ENCODE data around the gene TCEA3. TPM values are rescaled to one million over a fixed set of nuclear protein-coding genes. Genes with fewer than 3 reads are reported as not detected.
A peak's percentile ranks its signal among the peaks of the same experiment; 100 is the strongest.

TCEA3 gene
- total RNA-seq, 1 donor from 2014 or later = 16.9 TPM

GRCh38 chr1:23401313-23401712 lies 23.2 kb downstream of the TCEA3 start:
- Mint-ChIP-seq H3K4me3 (ENCODE audit: unreplicated experiment) (no peak overlapping the region), H3K36me3 (ENCODE audit: low read depth) (peaks cover 5% of the 10 kb centered on the region), H3K27ac (ENCODE audit: unreplicated experiment) (peak overlapping the region; percentile 87), H3K4me1 (ENCODE audit: low read depth) (peaks cover 37% of the 10 kb centered on the region), H3K9me3 (ENCODE audit: low read depth) (no peaks in the 10 kb centered on the region), H3K27me3 (ENCODE audit: low read depth) (no peaks in the 10 kb centered on the region)
- no peak for DNase-seq (ENCODE audit: low spot score)
- TF ChIP-seq CTCF (IDR thresholded peaks at IDR 0.05) = no peak

GRCh38 chr1:23400324-23401114 lies 24.0 kb downstream of the TCEA3 start:
- Mint-ChIP-seq H3K36me3 (ENCODE audit: low read depth) (peaks cover 5% of the 10 kb centered on the region), H3K4me3 (ENCODE audit: unreplicated experiment) (no peak overlapping the region), H3K4me1 (ENCODE audit: low read depth) (peaks cover 40% of the 10 kb centered on the region), H3K27ac (ENCODE audit: unreplicated experiment) (no peak overlapping the region), H3K9me3 (ENCODE audit: low read depth) (no peaks in the 10 kb centered on the region), H3K27me3 (ENCODE audit: low read depth) (no peaks in the 10 kb centered on the region)
- no peak for DNase-seq (ENCODE audit: low spot score)
- no peak for TF ChIP-seq CTCF (IDR thresholded peaks at IDR 0.05)

GRCh38 chr1:23399229-23399628 lies 25.3 kb downstream of the TCEA3 start:
- no peaks in the 10 kb centered on the region for H3K9me3 Mint-ChIP-seq (ENCODE audit: low read depth)
- DNase-seq (ENCODE audit: low spot score) = no peak
- peaks cover 5% of the 10 kb centered on the region for H3K36me3 Mint-ChIP-seq (ENCODE audit: low read depth)
- H3K4me3 Mint-ChIP-seq (ENCODE audit: unreplicated experiment) = no peak overlapping the region
- H3K27me3 Mint-ChIP-seq (ENCODE audit: low read depth) = no peaks in the 10 kb centered on the region
- TF ChIP-seq CTCF (IDR thresholded peaks at IDR 0.05) = no peak
- H3K4me1 Mint-ChIP-seq (ENCODE audit: low read depth) = peaks cover 36% of the 10 kb centered on the region
- H3K27ac Mint-ChIP-seq (ENCODE audit: unreplicated experiment) = no peak overlapping the region

- Mint-ChIP-seq H3K9me3 (ENCODE audit: low read depth) (no peaks in the 10 kb centered on the region), H3K4me3 (ENCODE audit: unreplicated experiment) (no peak overlapping the region), H3K27ac (ENCODE audit: unreplicated experiment) (no peak overlapping the region), H3K4me1 (ENCODE audit: low read depth) (peaks cover 22% of the 10 kb centered on the region), H3K36me3 (ENCODE audit: low read depth) (peaks cover 5% of the 10 kb centered on the region), H3K27me3 (ENCODE audit: low read depth) (no peaks in the 10 kb centered on the region)
- DNase-seq (ENCODE audit: low spot score) = no peak
- TF ChIP-seq CTCF (IDR thresholded peaks at IDR 0.05) = no peak
Measured at GRCh38 chr1:23397908-23398307, 26.6 kb downstream of the TCEA3 start.

GRCh38 chr1:23396380-23396779 lies 28.2 kb downstream of the TCEA3 start:
- Mint-ChIP-seq H3K36me3 (ENCODE audit: low read depth) (peaks cover 3% of the 10 kb centered on the region), H3K9me3 (ENCODE audit: low read depth) (no peaks in the 10 kb centered on the region), H3K27ac (ENCODE audit: unreplicated experiment) (no peak overlapping the region)

More at GRCh38 chr1:23396380-23396779, 28.2 kb downstream of the TCEA3 start:
- TF ChIP-seq CTCF (IDR thresholded peaks at IDR 0.05) = no peak
- Mint-ChIP-seq H3K4me3 (ENCODE audit: unreplicated experiment) (no peak overlapping the region), H3K27me3 (ENCODE audit: low read depth) (no peaks in the 10 kb centered on the region), H3K4me1 (ENCODE audit: low read depth) (peaks cover 7% of the 10 kb centered on the region)
- DNase-seq (ENCODE audit: low spot score) = no peak
